Purkinje cell (primary cell): ENCODE measurements around the gene APOB. TPM values are rescaled to one million over a fixed set of nuclear protein-coding genes. Genes with fewer than 3 reads are reported as not detected.

Experiments used
- polyA plus RNA-seq: library from polyadenylated mRNA; unstranded; fragments of >200 nt; fragmentation: Nextera tagmentation; gene quantifications from 2 replicates; pipeline ENCODE4 v1.2.1, GENCODE V29; 2014

APOB gene, protein sequence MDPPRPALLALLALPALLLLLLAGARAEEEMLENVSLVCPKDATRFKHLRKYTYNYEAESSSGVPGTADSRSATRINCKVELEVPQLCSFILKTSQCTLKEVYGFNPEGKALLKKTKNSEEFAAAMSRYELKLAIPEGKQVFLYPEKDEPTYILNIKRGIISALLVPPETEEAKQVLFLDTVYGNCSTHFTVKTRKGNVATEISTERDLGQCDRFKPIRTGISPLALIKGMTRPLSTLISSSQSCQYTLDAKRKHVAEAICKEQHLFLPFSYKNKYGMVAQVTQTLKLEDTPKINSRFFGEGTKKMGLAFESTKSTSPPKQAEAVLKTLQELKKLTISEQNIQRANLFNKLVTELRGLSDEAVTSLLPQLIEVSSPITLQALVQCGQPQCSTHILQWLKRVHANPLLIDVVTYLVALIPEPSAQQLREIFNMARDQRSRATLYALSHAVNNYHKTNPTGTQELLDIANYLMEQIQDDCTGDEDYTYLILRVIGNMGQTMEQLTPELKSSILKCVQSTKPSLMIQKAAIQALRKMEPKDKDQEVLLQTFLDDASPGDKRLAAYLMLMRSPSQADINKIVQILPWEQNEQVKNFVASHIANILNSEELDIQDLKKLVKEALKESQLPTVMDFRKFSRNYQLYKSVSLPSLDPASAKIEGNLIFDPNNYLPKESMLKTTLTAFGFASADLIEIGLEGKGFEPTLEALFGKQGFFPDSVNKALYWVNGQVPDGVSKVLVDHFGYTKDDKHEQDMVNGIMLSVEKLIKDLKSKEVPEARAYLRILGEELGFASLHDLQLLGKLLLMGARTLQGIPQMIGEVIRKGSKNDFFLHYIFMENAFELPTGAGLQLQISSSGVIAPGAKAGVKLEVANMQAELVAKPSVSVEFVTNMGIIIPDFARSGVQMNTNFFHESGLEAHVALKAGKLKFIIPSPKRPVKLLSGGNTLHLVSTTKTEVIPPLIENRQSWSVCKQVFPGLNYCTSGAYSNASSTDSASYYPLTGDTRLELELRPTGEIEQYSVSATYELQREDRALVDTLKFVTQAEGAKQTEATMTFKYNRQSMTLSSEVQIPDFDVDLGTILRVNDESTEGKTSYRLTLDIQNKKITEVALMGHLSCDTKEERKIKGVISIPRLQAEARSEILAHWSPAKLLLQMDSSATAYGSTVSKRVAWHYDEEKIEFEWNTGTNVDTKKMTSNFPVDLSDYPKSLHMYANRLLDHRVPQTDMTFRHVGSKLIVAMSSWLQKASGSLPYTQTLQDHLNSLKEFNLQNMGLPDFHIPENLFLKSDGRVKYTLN (N-terminal part only)
- polyA plus RNA-seq = 0.05 TPM in 1 of 2 replicates, not detected in the other

DNA sequence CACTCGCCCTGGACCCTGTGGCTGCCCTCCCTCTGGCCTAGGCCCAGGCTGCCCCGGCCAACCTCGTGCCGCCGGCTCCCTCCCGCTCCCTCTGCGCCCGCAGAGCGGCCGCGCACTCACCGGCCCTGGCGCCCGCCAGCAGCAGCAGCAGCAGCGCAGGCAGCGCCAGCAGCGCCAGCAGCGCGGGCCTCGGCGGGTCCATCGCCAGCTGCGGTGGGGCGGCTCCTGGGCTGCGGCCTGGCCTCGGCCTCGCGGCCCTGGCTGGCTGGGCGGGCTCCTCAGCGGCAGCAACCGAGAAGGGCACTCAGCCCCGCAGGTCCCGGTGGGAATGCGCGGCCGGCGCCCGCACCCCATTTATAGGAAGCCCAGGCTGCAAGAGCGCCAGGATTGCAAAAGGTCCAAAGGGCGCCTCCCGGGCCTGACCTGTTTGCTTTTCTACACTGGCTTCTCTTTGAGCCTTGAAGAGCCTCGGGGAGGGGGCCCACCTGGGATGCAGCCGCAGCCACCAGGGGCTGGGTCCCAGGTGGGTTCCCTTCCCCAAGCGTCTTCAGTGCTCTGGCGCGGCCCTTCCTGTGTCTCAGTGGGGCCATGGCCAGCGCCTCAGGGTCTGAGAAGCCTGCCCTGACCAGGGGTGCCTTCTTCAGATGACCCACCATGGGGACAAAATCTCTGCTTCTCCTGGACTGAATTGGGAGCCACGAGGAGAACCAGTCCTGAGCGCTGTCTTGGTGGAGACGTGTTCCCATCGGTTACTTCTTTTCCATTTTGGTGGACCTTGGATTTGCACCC lies at the start of gene APOB:
Gene APOB, minus strand, starts transcription at position 330 of the 789 bp plus-strand sequence. Its CDS starts 128 bp downstream, at position 202.

Other genes with a start within 250 kb of the APOB start
- gene LDAH, start 221.0 kb downstream of the APOB start, polyA plus RNA-seq = 7.5 and 19.1 TPM in 2 replicates
- not detected in 2 replicates for gene TDRD15, start 79.9 kb upstream of the APOB start, polyA plus RNA-seq